A673 (cell line): ENCODE measurements around the gene CACNA2D3. TPM values are rescaled to one million over a fixed set of nuclear protein-coding genes. Genes with fewer than 3 reads are reported as not detected.

Experiments
- BruUV-seq: library from RNA; stranded (reverse); fragments of 400-500 nt; replicated peaks from 2 replicates; lab custom pipeline; 2021; lab: Mats Ljungman, UMichigan
- CTCF ChIA-PET: fragments of 300-600 bp; sonication (Branson Sonifier 250); formaldehyde crosslinking; loops from one replicate; lab custom pipeline; 2022; ENCODE audit warnings: antibody characterized with exemption; lab: Charles Lee
- POLR2A ChIA-PET: fragments of 300-600 bp; sonication (Branson Sonifier 250); formaldehyde crosslinking; loops from one replicate; lab custom pipeline; 2022; ENCODE audit warnings: antibody characterized with exemption; ENCODE audit not compliant: low non-redundant PET; lab: Charles Lee
- DNase-seq: peaks from one replicate; pipeline ENCODE4 v3.0.0-alpha.2; 2015; ENCODE audit warnings: low spot score
- H3K27ac ChIP-seq: fragments of 200-600 bp; sonication (generic); 2 replicates; pipeline ENCODE4 v1.5.1; 2016; ENCODE audit warnings: mixed run types, low read depth, mild to moderate bottlenecking, mixed read lengths, antibody characterized with exemption, low read length; ENCODE audit not compliant: poor library complexity, severe bottlenecking
- H3K27me3 ChIP-seq: fragments of 200-600 bp; sonication (generic); replicated peaks from 2 replicates; pipeline ENCODE4 v1.6.1; 2017; ENCODE audit warnings: mixed run types, low read depth, mild to moderate bottlenecking, mixed read lengths, antibody characterized with exemption, low read length; ENCODE audit not compliant: insufficient read depth, poor library complexity
- H3K36me3 ChIP-seq: fragments of 200-600 bp; sonication (generic); 2 replicates; pipeline ENCODE4 v1.6.1; 2016; ENCODE audit warnings: mixed run types, mild to moderate bottlenecking, mixed read lengths, antibody characterized with exemption, low read length; ENCODE audit not compliant: insufficient read depth, poor library complexity, severe bottlenecking
- H3K4me1 ChIP-seq: fragments of 200-600 bp; sonication (generic); 2 replicates; pipeline ENCODE4 v1.6.1; 2017; ENCODE audit warnings: mixed run types, mild to moderate bottlenecking, mixed read lengths, antibody characterized with exemption, low read length; ENCODE audit not compliant: insufficient read depth, poor library complexity, severe bottlenecking
- H3K4me3 ChIP-seq: fragments of 200-600 bp; sonication (generic); 2 replicates; pipeline ENCODE4 v1.5.1; 2016; ENCODE audit warnings: low read depth, mixed run types, mild to moderate bottlenecking, mixed read lengths, low read length; ENCODE audit not compliant: poor library complexity, severe bottlenecking
- H3K9me3 ChIP-seq: fragments of 200-600 bp; sonication (generic); 2 replicates; pipeline ENCODE4 v1.6.1; 2016; ENCODE audit warnings: mixed run types, low read depth, mild to moderate bottlenecking, mixed read lengths, antibody characterized with exemption, low read length; ENCODE audit not compliant: poor library complexity, severe bottlenecking
- CTCF ChIP-seq: fragments of 300-800, 200-600 bp; sonication (generic); conservative IDR thresholded peaks from 2 replicates; pipeline ENCODE4 v1.5.1; 2017; ENCODE audit warnings: low read depth, mild to moderate bottlenecking, antibody characterized with exemption, low read length, moderate library complexity, mixed read lengths
- EZH2 ChIP-seq: fragments of 200-600 bp; sonication (generic); IDR thresholded peaks from 2 replicates; pipeline ENCODE4 v1.6.1; 2017; ENCODE audit warnings: borderline replicate concordance, low read depth, mild to moderate bottlenecking, mixed read lengths, antibody characterized with exemption, low read length; ENCODE audit not compliant: poor library complexity, severe bottlenecking
- intact Hi-C: fragments of 100-400 bp; cut with micrococcal nuclease; formaldehyde crosslinking; loops from one replicate; pipeline ENCODE4 v1.10.0; 2022; ENCODE audit not compliant: unreplicated experiment
- total RNA-seq: library from RNA; stranded (reverse); gene quantifications from 2 replicates; pipeline ENCODE4 v1.2.3, GENCODE V29; 2021

The CACNA2D3 gene
- total RNA-seq, 1 experiment from 2014 or later, result not detected

- CTCF ChIA-PET, result no interaction called here
- no peak for DNase-seq
- BruUV-seq, result no TSS peak
- no peak for TF ChIP-seq CTCF
- no peak for TF ChIP-seq EZH2
- H3K36me3 ChIP-seq, result no peaks in the 10 kb centered on the region
- POLR2A ChIA-PET, result no interaction called here
- no peaks in the 10 kb centered on the region for H3K27me3 ChIP-seq
- no peaks in the 10 kb centered on the region for H3K9me3 ChIP-seq
- no peaks in the 10 kb centered on the region for H3K4me1 ChIP-seq
- no peak overlapping the region for H3K4me3 ChIP-seq
- H3K27ac ChIP-seq, result no peak overlapping the region
- intact Hi-C loops, result no loop called here
Measured at GRCh38 chr3:54915181-54915580, 792.8 kb downstream of the CACNA2D3 start.

- H3K27me3 ChIP-seq, result no peaks in the 10 kb centered on the region
- TF ChIP-seq CTCF (no peak), EZH2 (no peak)
- no peak overlapping the region for H3K27ac ChIP-seq
- ChIA-PET POLR2A (no interaction called here), CTCF (no interaction called here)
- BruUV-seq, result no TSS peak
- intact Hi-C loops, result no loop called here
- H3K9me3 ChIP-seq, result no peaks in the 10 kb centered on the region
- no peaks in the 10 kb centered on the region for H3K4me1 ChIP-seq
- DNase-seq, result no peak
- H3K36me3 ChIP-seq, result no peaks in the 10 kb centered on the region
- H3K4me3 ChIP-seq, result no peak overlapping the region
Measured at GRCh38 chr3:54915976-54916375, 793.6 kb downstream of the CACNA2D3 start.

GRCh38 chr3:54916732-54917131, 794.4 kb downstream of the CACNA2D3 start:
- intact Hi-C loops, result no loop called here
- Histone ChIP-seq H3K36me3 (no peaks in the 10 kb centered on the region), H3K27ac (no peak overlapping the region), H3K9me3 (no peaks in the 10 kb centered on the region), H3K27me3 (no peaks in the 10 kb centered on the region), H3K4me3 (no peak overlapping the region), H3K4me1 (no peaks in the 10 kb centered on the region)
- no peak for TF ChIP-seq EZH2
- TF ChIP-seq CTCF, result no peak
- ChIA-PET CTCF (no interaction called here), POLR2A (no interaction called here)
- no TSS peak for BruUV-seq
- no peak for DNase-seq
